ENCODE results near the gene GGTLC3. TPM values are rescaled to one million over a fixed set of nuclear protein-coding genes. Genes with fewer than 3 reads are reported as not detected.
"Not testable (repeated sequence)": the region's sequence is repeated elsewhere in the genome, so short reads cannot be mapped to it uniquely, and the experiment has no call there.

GGTLC3 gene
- total RNA-seq, 1 experiment from 2014 or later = not detected

- H3K9ac ChIP-seq (ENCODE audit: low read length); H3K4me1 ChIP-seq (ENCODE audit: low read length); H3K9me2 ChIP-seq (replicated peaks; ENCODE audit: insufficient read depth, low read length); H3K4me2 ChIP-seq (ENCODE audit: low read depth, low read length, poor library complexity, severe bottlenecking); H3K9me3 ChIP-seq (ENCODE audit: low read length); H3K4me3 ChIP-seq (ENCODE audit: low read length); H3K27ac ChIP-seq (ENCODE audit: low read length); H3K36me3 ChIP-seq (ENCODE audit: insufficient read depth, low read length); DNase-seq; H2AFZ ChIP-seq (ENCODE audit: low read length); H4K20me1 ChIP-seq (ENCODE audit: insufficient read depth, low read depth, low read length); H3K79me2 ChIP-seq (ENCODE audit: low read length); H3K27me3 ChIP-seq (ENCODE audit: low read length): not testable (repeated sequence)
Observed at GRCh38 chr22:18549458-18550179, 31.7 kb upstream of the GGTLC3 start.

- H4K20me1 ChIP-seq (ENCODE audit: insufficient read depth, low read depth, low read length); H3K9me2 ChIP-seq (replicated peaks; ENCODE audit: insufficient read depth, low read length): not testable (repeated sequence)
Observed at GRCh38 chr22:18544615-18545014, 26.7 kb upstream of the GGTLC3 start.

GRCh38 chr22:18543400-18543799, 25.4 kb upstream of the GGTLC3 start:
- H3K79me2 ChIP-seq (ENCODE audit: low read length); H4K20me1 ChIP-seq (ENCODE audit: insufficient read depth, low read depth, low read length); H3K4me3 ChIP-seq (ENCODE audit: low read length); H3K27me3 ChIP-seq (ENCODE audit: low read length); H3K36me3 ChIP-seq (ENCODE audit: insufficient read depth, low read length); H3K4me1 ChIP-seq (ENCODE audit: low read length); H3K9ac ChIP-seq (ENCODE audit: low read length); DNase-seq; H3K27ac ChIP-seq (ENCODE audit: low read length); H2AFZ ChIP-seq (ENCODE audit: low read length); H3K9me2 ChIP-seq (replicated peaks; ENCODE audit: insufficient read depth, low read length); H3K4me2 ChIP-seq (ENCODE audit: low read depth, low read length, poor library complexity, severe bottlenecking); H3K9me3 ChIP-seq (ENCODE audit: low read length): not testable (repeated sequence)

More at GRCh38 chr22:18544615-18545014, 26.7 kb upstream of the GGTLC3 start:
- not testable (repeated sequence) for H3K9ac ChIP-seq (ENCODE audit: low read length); H2AFZ ChIP-seq (ENCODE audit: low read length); H3K36me3 ChIP-seq (ENCODE audit: insufficient read depth, low read length); H3K79me2 ChIP-seq (ENCODE audit: low read length); H3K9me3 ChIP-seq (ENCODE audit: low read length); H3K27me3 ChIP-seq (ENCODE audit: low read length); H3K4me3 ChIP-seq (ENCODE audit: low read length); H3K27ac ChIP-seq (ENCODE audit: low read length); H3K4me2 ChIP-seq (ENCODE audit: low read depth, low read length, poor library complexity, severe bottlenecking); H3K4me1 ChIP-seq (ENCODE audit: low read length); DNase-seq

GRCh38 chr22:18539994-18540393, 22.0 kb upstream of the GGTLC3 start:
- not testable (repeated sequence) for H3K79me2 ChIP-seq (ENCODE audit: low read length); DNase-seq; H3K27me3 ChIP-seq (ENCODE audit: low read length)

GRCh38 chr22:18534315-18534714, 16.4 kb upstream of the GGTLC3 start:
- not testable (repeated sequence) for H3K4me3 ChIP-seq (ENCODE audit: low read length); H3K27me3 ChIP-seq (ENCODE audit: low read length); H3K27ac ChIP-seq (ENCODE audit: low read length); H3K9ac ChIP-seq (ENCODE audit: low read length); H3K9me3 ChIP-seq (ENCODE audit: low read length); H3K9me2 ChIP-seq (replicated peaks; ENCODE audit: insufficient read depth, low read length); H3K4me2 ChIP-seq (ENCODE audit: low read depth, low read length, poor library complexity, severe bottlenecking); H3K79me2 ChIP-seq (ENCODE audit: low read length); H3K36me3 ChIP-seq (ENCODE audit: insufficient read depth, low read length); H4K20me1 ChIP-seq (ENCODE audit: insufficient read depth, low read depth, low read length); DNase-seq; H3K4me1 ChIP-seq (ENCODE audit: low read length); H2AFZ ChIP-seq (ENCODE audit: low read length)

More at GRCh38 chr22:18539994-18540393, 22.0 kb upstream of the GGTLC3 start:
- H3K9me2 ChIP-seq (replicated peaks; ENCODE audit: insufficient read depth, low read length); H3K27ac ChIP-seq (ENCODE audit: low read length); H3K4me3 ChIP-seq (ENCODE audit: low read length); H2AFZ ChIP-seq (ENCODE audit: low read length); H3K9ac ChIP-seq (ENCODE audit: low read length); H3K36me3 ChIP-seq (ENCODE audit: insufficient read depth, low read length); H3K4me1 ChIP-seq (ENCODE audit: low read length); H4K20me1 ChIP-seq (ENCODE audit: insufficient read depth, low read depth, low read length); H3K9me3 ChIP-seq (ENCODE audit: low read length); H3K4me2 ChIP-seq (ENCODE audit: low read depth, low read length, poor library complexity, severe bottlenecking): not testable (repeated sequence)

DNA sequence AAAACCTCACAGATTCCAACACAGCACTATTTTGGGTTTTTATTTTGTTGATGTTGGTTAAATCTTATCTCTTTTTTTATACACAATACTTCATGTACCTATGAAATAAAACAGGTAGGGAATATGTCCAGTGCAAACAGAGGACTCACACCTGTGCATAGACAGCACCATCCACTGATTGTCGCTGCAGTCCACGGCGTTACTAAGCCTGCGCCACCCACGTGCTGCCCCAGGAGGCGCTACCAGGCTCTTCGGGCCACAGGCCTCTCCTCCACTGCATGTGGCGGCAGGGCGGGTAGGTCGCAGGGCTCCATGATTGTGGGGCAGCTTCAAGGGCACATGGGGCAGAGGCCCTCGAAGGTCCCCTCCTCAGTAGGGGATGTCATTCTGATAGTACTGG, 15.7 kb upstream of the GGTLC3 start:
- not testable (repeated sequence) for H3K36me3 ChIP-seq (ENCODE audit: insufficient read depth, low read length); H4K20me1 ChIP-seq (ENCODE audit: insufficient read depth, low read depth, low read length); H3K4me3 ChIP-seq (ENCODE audit: low read length); DNase-seq; H3K27me3 ChIP-seq (ENCODE audit: low read length); H3K9me2 ChIP-seq (replicated peaks; ENCODE audit: insufficient read depth, low read length); H2AFZ ChIP-seq (ENCODE audit: low read length); H3K4me2 ChIP-seq (ENCODE audit: low read depth, low read length, poor library complexity, severe bottlenecking); H3K9me3 ChIP-seq (ENCODE audit: low read length); H3K27ac ChIP-seq (ENCODE audit: low read length); H3K4me1 ChIP-seq (ENCODE audit: low read length); H3K79me2 ChIP-seq (ENCODE audit: low read length); H3K9ac ChIP-seq (ENCODE audit: low read length)

DNA sequence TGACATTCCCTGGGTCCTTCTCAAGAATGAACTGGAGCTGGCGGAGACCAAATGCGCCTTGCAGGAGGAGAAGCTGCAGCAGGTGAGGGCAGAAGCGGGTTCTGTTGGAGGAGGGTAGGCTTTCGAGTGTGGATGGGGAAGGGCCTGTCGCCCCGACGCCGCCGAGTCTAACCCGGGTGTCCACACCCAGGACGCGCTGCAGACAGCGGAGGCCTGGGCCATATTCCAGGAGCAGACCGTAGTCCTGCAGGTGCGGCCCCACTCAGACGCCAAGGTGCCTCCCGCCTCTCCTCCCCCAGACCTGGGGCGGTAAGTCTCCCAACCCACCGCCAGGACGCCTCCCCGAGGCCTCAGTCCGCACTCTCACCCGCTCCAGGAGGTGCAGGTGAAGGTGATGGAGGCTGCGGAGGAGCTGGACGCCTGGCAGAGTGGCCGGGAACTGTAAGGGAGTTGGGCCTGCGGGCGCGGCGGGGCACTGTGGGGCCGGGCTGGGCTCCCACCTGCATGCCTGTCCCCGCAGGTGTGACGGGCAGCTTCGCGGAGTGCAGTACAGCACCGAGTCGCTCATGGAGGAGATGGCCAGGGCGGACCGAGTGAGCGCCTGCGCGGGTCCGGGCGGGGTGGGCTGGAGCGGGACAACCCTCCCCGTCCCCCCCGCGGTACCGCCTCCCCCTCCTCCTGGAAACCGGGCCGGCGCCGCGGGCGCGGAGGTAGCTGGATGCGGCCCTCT, 11.6 kb upstream of the GGTLC3 start:
- H3K36me3 ChIP-seq (ENCODE audit: insufficient read depth, low read length); H3K9me2 ChIP-seq (replicated peaks; ENCODE audit: insufficient read depth, low read length); H3K4me1 ChIP-seq (ENCODE audit: low read length); H3K27ac ChIP-seq (ENCODE audit: low read length); H3K9ac ChIP-seq (ENCODE audit: low read length); H3K4me2 ChIP-seq (ENCODE audit: low read depth, low read length, poor library complexity, severe bottlenecking); H2AFZ ChIP-seq (ENCODE audit: low read length); H3K79me2 ChIP-seq (ENCODE audit: low read length); H3K4me3 ChIP-seq (ENCODE audit: low read length); H4K20me1 ChIP-seq (ENCODE audit: insufficient read depth, low read depth, low read length); DNase-seq; H3K9me3 ChIP-seq (ENCODE audit: low read length); H3K27me3 ChIP-seq (ENCODE audit: low read length): not testable (repeated sequence)

DNA sequence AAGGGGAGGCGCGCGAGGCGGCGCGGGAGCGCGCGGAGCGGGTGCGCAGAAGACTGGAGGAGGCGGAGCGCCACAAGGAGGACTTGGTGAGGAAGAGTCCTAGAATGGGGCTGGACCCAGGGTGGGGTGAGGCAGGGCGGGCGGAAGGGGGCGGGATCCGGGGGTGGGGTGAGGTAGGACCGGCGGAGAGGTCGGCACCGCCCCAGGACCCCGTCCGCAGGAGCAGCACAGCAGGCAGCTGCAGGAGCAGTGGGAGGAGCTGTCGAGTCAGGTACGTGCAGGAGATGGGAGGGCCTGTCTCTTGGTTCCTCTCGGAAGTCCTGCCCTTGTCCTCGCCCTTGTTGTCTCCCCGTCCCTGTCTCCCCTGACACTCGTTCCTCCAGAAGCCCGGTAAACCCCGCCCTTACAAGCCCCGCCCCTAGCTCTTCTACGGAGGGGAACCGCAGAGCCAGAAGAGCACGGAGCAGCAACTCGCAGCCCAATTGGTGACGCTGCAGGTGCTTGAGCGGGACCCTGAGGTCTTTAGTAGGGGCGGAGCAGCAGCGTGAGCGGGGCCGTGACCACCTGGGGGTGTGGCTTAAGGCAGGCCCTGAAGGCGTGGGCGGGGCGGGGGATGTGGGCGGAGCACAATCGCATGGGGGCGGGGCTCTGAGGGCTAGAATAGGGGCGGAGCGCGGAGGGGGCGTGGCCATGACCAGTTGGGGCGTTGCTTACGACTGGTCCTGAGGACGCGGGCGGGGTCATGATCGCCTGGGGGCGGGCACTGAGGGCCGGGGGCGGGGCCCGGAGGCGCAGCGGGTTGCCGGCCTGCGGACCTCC, 10.8 kb upstream of the GGTLC3 start:
- not testable (repeated sequence) for H3K9ac ChIP-seq (ENCODE audit: low read length); H3K4me3 ChIP-seq (ENCODE audit: low read length)

More for the DNA sequence above, 10.8 kb upstream of the GGTLC3 start:
- not testable (repeated sequence) for H3K4me2 ChIP-seq (ENCODE audit: low read depth, low read length, poor library complexity, severe bottlenecking); H3K36me3 ChIP-seq (ENCODE audit: insufficient read depth, low read length); H2AFZ ChIP-seq (ENCODE audit: low read length); H3K9me3 ChIP-seq (ENCODE audit: low read length); H3K9me2 ChIP-seq (replicated peaks; ENCODE audit: insufficient read depth, low read length); H3K4me1 ChIP-seq (ENCODE audit: low read length); H3K27me3 ChIP-seq (ENCODE audit: low read length); H4K20me1 ChIP-seq (ENCODE audit: insufficient read depth, low read depth, low read length); H3K79me2 ChIP-seq (ENCODE audit: low read length); H3K27ac ChIP-seq (ENCODE audit: low read length)
- DNase-seq = peak; percentile 84
